ENCODE measurements around the gene PNLIPRP2.

PNLIPRP2 gene

GRCh38 chr10:116683821-116684220, 63.1 kb downstream of the PNLIPRP2 start:
- DNase-seq (ENCODE audit: low read depth in 2 of 2), result no peak

- no peak for DNase-seq (ENCODE audit: low read depth in 2 of 2)
Measured at GRCh38 chr10:116684781-116685180, 64.0 kb downstream of the PNLIPRP2 start.

- no peak for DNase-seq (ENCODE audit: low read depth in 2 of 2)
Measured at GRCh38 chr10:116685807-116686206, 65.1 kb downstream of the PNLIPRP2 start.

- no peak for DNase-seq (ENCODE audit: low read depth in 2 of 2)
Measured at GRCh38 chr10:116686632-116687031, 65.9 kb downstream of the PNLIPRP2 start.

GRCh38 chr10:116687633-116688032, 66.9 kb downstream of the PNLIPRP2 start:
- DNase-seq (ENCODE audit: low read depth in 2 of 2), result no peak

GRCh38 chr10:116688241-116688711, 67.5 kb downstream of the PNLIPRP2 start:
- DNase-seq (ENCODE audit: low read depth in 2 of 2), result no peak

- DNase-seq (ENCODE audit: low read depth in 2 of 2), result no peak
Measured at GRCh38 chr10:116688741-116689495, 68.2 kb downstream of the PNLIPRP2 start.

- DNase-seq (ENCODE audit: low read depth in 2 of 2), result no peak
Measured at GRCh38 chr10:116689744-116690143, 69.0 kb downstream of the PNLIPRP2 start.

- DNase-seq (ENCODE audit: low read depth in 2 of 2), result no peak
Measured at GRCh38 chr10:116690356-116691322, 69.9 kb downstream of the PNLIPRP2 start.

- DNase-seq (ENCODE audit: low read depth in 2 of 2), result no peak
Measured at GRCh38 chr10:116691635-116692034, 70.9 kb downstream of the PNLIPRP2 start.

GRCh38 chr10:116692225-116692624, 71.5 kb downstream of the PNLIPRP2 start:
- DNase-seq (ENCODE audit: low read depth in 2 of 2), result no peak

GRCh38 chr10:116694243-116694926, 73.6 kb downstream of the PNLIPRP2 start:
- no peak for DNase-seq (ENCODE audit: low read depth in 2 of 2)

Data from activated CD4-positive, alpha-beta T cell treated with anti-CD3 and anti-CD28 coated beads for 24 hours (primary cell).